ENCODE data around the gene AHI1. TPM values are rescaled to one million over a fixed set of nuclear protein-coding genes. Genes with fewer than 3 reads are reported as not detected.

The AHI1 gene
- total and polyA plus RNA-seq, 10 of the 15 experiments (the other 5 are each of a cell fraction or from before 2014, with no cell fraction given) = 3.2 to 9.5 (median 4.6) TPM

- no peaks in the 10 kb centered on the region for H4K20me1 ChIP-seq (ENCODE audit: control insufficient read depth, insufficient read depth)
- peak; percentile 89 for FAIRE-seq
- peak; percentile 60 for ATAC-seq
- H3K27me3 ChIP-seq (replicated peaks in 1 of 2; ENCODE audit: control insufficient read depth in 2 of 2, insufficient read depth in 2 of 2, low read length in 1 of 2) = no peaks in the 10 kb centered on the region; a peak in 1 of 4 replicates
- CTCF ChIA-PET = interaction anchor here (0.7 to 4.6 kb wide), 37 partner anchors 8 to 786 kb away, joined by 3 to 84 read pairs (median 4); no protein-coding TSS in a partner anchor
- intact Hi-C loops (cut with micrococcal nuclease; ENCODE audit: unreplicated experiment) = loop anchor here (1.0 to 5.0 kb wide), 4 partner anchors 85 to 691 kb away; no protein-coding TSS in a partner anchor
- peak; percentile 4 for DNase-seq (ENCODE audit: low read depth, low spot score)
- H3K27ac ChIP-seq (ENCODE audit: control insufficient read depth, insufficient read depth) = no peak overlapping the region
- no peaks in the 10 kb centered on the region for H3K4me1 ChIP-seq (ENCODE audit: control insufficient read depth, insufficient read depth, low read length)
- POLR2A ChIA-PET = no interaction called here
- TF ChIP-seq MEF2A (IDR thresholded peaks at IDR 0.05; ENCODE audit: insufficient read depth, low read depth, low read length) = 0 out of 2 replicates have a peak, but pooled peaks have one; percentile 25
- peak; percentile 87 for TF ChIP-seq RAD21 (IDR thresholded peaks at IDR 0.05; ENCODE audit: insufficient read depth, low read depth, low read length)
- peak; percentile 80 for TF ChIP-seq SMC3 (IDR thresholded peaks at IDR 0.05; ENCODE audit: borderline replicate concordance, low read length)
- TF ChIP-seq CTCF (IDR thresholded peaks at IDR 0.05 in 2 of 3, conservative IDR thresholded peaks at IDR 0.05 in 1 of 3; ENCODE audit: control insufficient read depth in 2 of 3, extremely low read depth in 1 of 3, insufficient read depth in 1 of 3, low read depth in 3 of 3, low read length in 3 of 3) = peak; percentile 51 to 69 (median 58); a peak in 5 of 6 replicates
- TF ChIP-seq NFIC (IDR thresholded peaks at IDR 0.05; ENCODE audit: low read depth, low read length) = no peak
- H3K79me2 ChIP-seq (ENCODE audit: control insufficient read depth, insufficient read depth, low read length) = no peaks in the 10 kb centered on the region
- H2AFZ ChIP-seq (ENCODE audit: control insufficient read depth, low read depth, low read length) = no peak overlapping the region
- no peak overlapping the region for H3K4me3 ChIP-seq
- no peak overlapping the region for H3K4me2 ChIP-seq (ENCODE audit: control insufficient read depth, insufficient read depth)
- no peaks in the 10 kb centered on the region for H3K36me3 ChIP-seq (ENCODE audit: control insufficient read depth in 2 of 2, insufficient read depth in 2 of 2, low read length in 1 of 2)
- 14% methylated on average over 4 of the region's 4 CpGs for WGBS (ENCODE audit: insufficient coverage, insufficient replicate concordance, low lambda C conversion rate, missing lambda C conversion rate)
- RAD21 ChIA-PET (ENCODE audit: unreplicated experiment) = interaction anchor here (0.6 to 2.4 kb wide), 11 partner anchors 30 to 781 kb away, joined by 3 to 18 read pairs (median 4); no protein-coding TSS in a partner anchor
- no peak overlapping the region for H3K9ac ChIP-seq (ENCODE audit: control insufficient read depth, insufficient read depth, low read length)
- SMC1A ChIA-PET (ENCODE audit: uncharacterized antibody, unreplicated experiment) = interaction anchor here (0.6 to 3.7 kb wide), 27 partner anchors 9 to 784 kb away, joined by 3 to 32 read pairs (median 4); no protein-coding TSS in a partner anchor
- no TSS peak for BruUV-seq (replicated peaks)
- in situ Hi-C loops (cut with MboI) = loop anchor here (5.0 to 10.0 kb wide), 2 partner anchors 376 to 689 kb away; no protein-coding TSS in a partner anchor
- no peaks in the 10 kb centered on the region for H3K9me3 ChIP-seq (replicated peaks; ENCODE audit: control insufficient read depth, insufficient read depth, low read length)
Measured at GRCh38 chr6:135535989-135536414, 38.5 kb upstream of the AHI1 start.

All from GM12878 (cell line).